SK-N-SH treated with all-trans-retinoic acid at 6 μM for 48 hours (cell line): Measurements from ENCODE around the gene DPP6.

Experiments
- ATAC-seq: fragments of 200-7000 bp; cut with Tn5 transposase; 3 replicates; pipeline ENCODE4 v1.9.1; 2020; ENCODE audit warnings: mild to moderate bottlenecking, moderate library complexity
- ARNTL ChIP-seq: fragments of 450-650 bp; formaldehyde crosslinking; IDR thresholded peaks from 2 replicates; pipeline ENCODE4 v1.5.0; 2020; ENCODE audit warnings: low read depth, mild to moderate bottlenecking, moderate library complexity, borderline replicate concordance
- BACH2 ChIP-seq: fragments of 250-450 bp; sonication (Bioruptor Pico); IDR thresholded peaks from 2 replicates; pipeline ENCODE4 v1.9.0; 2021; ENCODE audit warnings: mild to moderate bottlenecking, borderline replicate concordance
- CSDC2 ChIP-seq: fragments of 250-450 bp; sonication (Bioruptor Pico); IDR thresholded peaks from 2 replicates; pipeline ENCODE4 v1.5.0; 2020; ENCODE audit warnings: mild to moderate bottlenecking, moderate library complexity
- ESRRG ChIP-seq: fragments of 250-450 bp; sonication (Bioruptor Pico); IDR thresholded peaks from 2 replicates; pipeline ENCODE4 v1.6.1; 2021; ENCODE audit warnings: mild to moderate bottlenecking
- GLIS3 ChIP-seq: fragments of 250-450 bp; sonication (Bioruptor Pico); IDR thresholded peaks from 2 replicates; pipeline ENCODE4 v1.5.0; 2020; ENCODE audit warnings: mild to moderate bottlenecking, moderate library complexity
- ISL1 ChIP-seq: fragments of 250-450 bp; sonication (Bioruptor Pico); IDR thresholded peaks from 2 replicates; pipeline ENCODE4 v2.1.2; 2022; ENCODE audit warnings: mild to moderate bottlenecking, moderate library complexity
- OSR1 ChIP-seq: fragments of 250-450 bp; sonication (Bioruptor Pico); IDR thresholded peaks from 2 replicates; pipeline ENCODE4 v1.8.0; 2022; ENCODE audit warnings: moderate library complexity, mild to moderate bottlenecking, inconsistent platforms
- PPARA ChIP-seq: fragments of 250-450 bp; sonication (Bioruptor Pico); IDR thresholded peaks from 2 replicates; pipeline ENCODE4 v1.5.0; 2020; ENCODE audit warnings: mild to moderate bottlenecking, borderline replicate concordance
- RARB ChIP-seq: fragments of 250-450 bp; sonication (Bioruptor Pico); IDR thresholded peaks from 2 replicates; pipeline ENCODE4 v1.8.0; 2021; ENCODE audit warnings: mild to moderate bottlenecking, moderate library complexity
- SNAI2 ChIP-seq: fragments of 250-450 bp; sonication (Bioruptor Pico); IDR thresholded peaks from 2 replicates; pipeline ENCODE4 v1.5.0; 2020; ENCODE audit warnings: mild to moderate bottlenecking, moderate library complexity
- TSHZ2 ChIP-seq: fragments of 250-450 bp; sonication (Bioruptor Pico); IDR thresholded peaks from 2 replicates; pipeline ENCODE4 v1.5.0; 2020; ENCODE audit warnings: mild to moderate bottlenecking, moderate library complexity
- ZC3H10 ChIP-seq: fragments of 250-450 bp; sonication (Bioruptor Pico); IDR thresholded peaks from 2 replicates; pipeline ENCODE4 v1.5.1; 2021; ENCODE audit warnings: mild to moderate bottlenecking, moderate library complexity
- ZFP3 ChIP-seq: fragments of 250-450 bp; sonication (Bioruptor Pico); IDR thresholded peaks from 2 replicates; pipeline ENCODE4 v1.5.0; 2020; ENCODE audit warnings: mild to moderate bottlenecking, moderate library complexity
- ZFP30 ChIP-seq: fragments of 450-650 bp; formaldehyde crosslinking; IDR thresholded peaks from 2 replicates; pipeline ENCODE4 v1.5.0; 2022; ENCODE audit warnings: mild to moderate bottlenecking, moderate library complexity
- ZNF565 ChIP-seq: fragments of 450-650 bp; formaldehyde crosslinking; conservative IDR thresholded peaks from 2 replicates; pipeline ENCODE4 v1.5.0; 2020; ENCODE audit warnings: low read depth, mild to moderate bottlenecking, moderate library complexity
- ZNF70 ChIP-seq: fragments of 450-650 bp; formaldehyde crosslinking; IDR thresholded peaks from 2 replicates; pipeline ENCODE4 v1.5.0; 2020; ENCODE audit warnings: mild to moderate bottlenecking, moderate library complexity
- ZNF8 ChIP-seq: fragments of 450-650 bp; formaldehyde crosslinking; IDR thresholded peaks from 2 replicates; pipeline ENCODE4 v1.5.0; 2020; ENCODE audit warnings: mild to moderate bottlenecking, moderate library complexity
- TF ChIP-seq, protein P1 (sequence below): fragments of 250-450 bp; sonication (Bioruptor Pico); IDR thresholded peaks from 2 replicates; pipeline ENCODE4 v1.8.0; 2021; ENCODE audit warnings: low read depth, mild to moderate bottlenecking, moderate library complexity, borderline replicate concordance
- TF ChIP-seq, protein P2 (sequence below): fragments of 250-450 bp; sonication (Bioruptor Pico); IDR thresholded peaks from 2 replicates; pipeline ENCODE4 v1.5.1; 2021; ENCODE audit warnings: mild to moderate bottlenecking, moderate library complexity
- TF ChIP-seq, protein P3 (sequence below): fragments of 250-450 bp; sonication (Bioruptor Pico); IDR thresholded peaks from 2 replicates; pipeline ENCODE4 v1.5.1; 2020; ENCODE audit warnings: low read depth, mild to moderate bottlenecking, moderate library complexity
- TF ChIP-seq, protein P4 (sequence below): fragments of 250-450 bp; sonication (Bioruptor Pico); IDR thresholded peaks from 2 replicates; pipeline ENCODE4 v1.8.0; 2020; ENCODE audit warnings: mild to moderate bottlenecking, moderate library complexity, borderline replicate concordance

DPP6 gene

DNA sequence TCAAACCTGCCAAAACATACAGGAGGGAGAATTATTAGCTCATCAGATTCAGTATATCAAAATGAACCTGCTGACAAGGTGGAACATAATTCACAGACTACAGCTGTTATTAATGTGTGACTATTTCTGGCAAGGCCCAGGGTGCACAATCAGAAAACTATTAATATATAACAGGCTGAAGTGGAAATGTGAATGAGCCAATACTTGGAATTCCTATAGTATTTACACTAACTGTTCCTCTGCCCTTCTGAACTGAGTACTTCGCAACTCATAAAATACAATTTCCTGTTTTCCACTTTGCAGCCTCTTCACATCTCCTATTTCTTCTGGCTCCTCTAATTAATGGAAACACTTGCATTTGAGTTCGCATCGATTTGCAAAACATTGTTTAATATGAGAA is 330.8 kb downstream of the DPP6 start:
- no peak for ATAC-seq
- TF ChIP-seq, protein P1, sequence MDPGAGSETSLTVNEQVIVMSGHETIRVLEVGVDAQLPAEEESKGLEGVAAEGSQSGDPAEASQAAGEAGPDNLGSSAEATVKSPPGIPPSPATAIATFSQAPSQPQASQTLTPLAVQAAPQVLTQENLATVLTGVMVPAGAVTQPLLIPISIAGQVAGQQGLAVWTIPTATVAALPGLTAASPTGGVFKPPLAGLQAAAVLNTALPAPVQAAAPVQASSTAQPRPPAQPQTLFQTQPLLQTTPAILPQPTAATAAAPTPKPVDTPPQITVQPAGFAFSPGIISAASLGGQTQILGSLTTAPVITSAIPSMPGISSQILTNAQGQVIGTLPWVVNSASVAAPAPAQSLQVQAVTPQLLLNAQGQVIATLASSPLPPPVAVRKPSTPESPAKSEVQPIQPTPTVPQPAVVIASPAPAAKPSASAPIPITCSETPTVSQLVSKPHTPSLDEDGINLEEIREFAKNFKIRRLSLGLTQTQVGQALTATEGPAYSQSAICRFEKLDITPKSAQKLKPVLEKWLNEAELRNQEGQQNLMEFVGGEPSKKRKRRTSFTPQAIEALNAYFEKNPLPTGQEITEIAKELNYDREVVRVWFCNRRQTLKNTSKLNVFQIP (CRISPR knock-in tag), result no peak
- TF ChIP-seq ESRRG (no peak), ZFP30 (CRISPR knock-in tag) (no peak), PPARA (CRISPR knock-in tag) (no peak), ARNTL (CRISPR knock-in tag) (no peak), ZC3H10 (CRISPR knock-in tag) (no peak), OSR1 (CRISPR knock-in tag) (no peak), ZFP3 (CRISPR knock-in tag) (no peak), BACH2 (CRISPR knock-in tag) (no peak), TSHZ2 (CRISPR knock-in tag) (no peak), CSDC2 (no peak), RARB (CRISPR knock-in tag) (no peak), ZNF70 (CRISPR knock-in tag) (no peak), SNAI2 (CRISPR knock-in tag) (no peak)
- TF ChIP-seq, protein P2, sequence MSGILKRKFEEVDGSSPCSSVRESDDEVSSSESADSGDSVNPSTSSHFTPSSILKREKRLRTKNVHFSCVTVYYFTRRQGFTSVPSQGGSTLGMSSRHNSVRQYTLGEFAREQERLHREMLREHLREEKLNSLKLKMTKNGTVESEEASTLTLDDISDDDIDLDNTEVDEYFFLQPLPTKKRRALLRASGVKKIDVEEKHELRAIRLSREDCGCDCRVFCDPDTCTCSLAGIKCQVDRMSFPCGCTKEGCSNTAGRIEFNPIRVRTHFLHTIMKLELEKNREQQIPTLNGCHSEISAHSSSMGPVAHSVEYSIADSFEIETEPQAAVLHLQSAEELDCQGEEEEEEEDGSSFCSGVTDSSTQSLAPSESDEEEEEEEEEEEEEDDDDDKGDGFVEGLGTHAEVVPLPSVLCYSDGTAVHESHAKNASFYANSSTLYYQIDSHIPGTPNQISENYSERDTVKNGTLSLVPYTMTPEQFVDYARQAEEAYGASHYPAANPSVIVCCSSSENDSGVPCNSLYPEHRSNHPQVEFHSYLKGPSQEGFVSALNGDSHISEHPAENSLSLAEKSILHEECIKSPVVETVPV (CRISPR knock-in tag), result no peak
- TF ChIP-seq, protein P3, sequence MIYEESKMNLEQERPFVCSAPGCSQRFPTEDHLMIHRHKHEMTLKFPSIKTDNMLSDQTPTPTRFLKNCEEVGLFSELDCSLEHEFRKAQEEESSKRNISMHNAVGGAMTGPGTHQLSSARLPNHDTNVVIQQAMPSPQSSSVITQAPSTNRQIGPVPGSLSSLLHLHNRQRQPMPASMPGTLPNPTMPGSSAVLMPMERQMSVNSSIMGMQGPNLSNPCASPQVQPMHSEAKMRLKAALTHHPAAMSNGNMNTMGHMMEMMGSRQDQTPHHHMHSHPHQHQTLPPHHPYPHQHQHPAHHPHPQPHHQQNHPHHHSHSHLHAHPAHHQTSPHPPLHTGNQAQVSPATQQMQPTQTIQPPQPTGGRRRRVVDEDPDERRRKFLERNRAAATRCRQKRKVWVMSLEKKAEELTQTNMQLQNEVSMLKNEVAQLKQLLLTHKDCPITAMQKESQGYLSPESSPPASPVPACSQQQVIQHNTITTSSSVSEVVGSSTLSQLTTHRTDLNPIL, result no peak
- TF ChIP-seq, protein P4, sequence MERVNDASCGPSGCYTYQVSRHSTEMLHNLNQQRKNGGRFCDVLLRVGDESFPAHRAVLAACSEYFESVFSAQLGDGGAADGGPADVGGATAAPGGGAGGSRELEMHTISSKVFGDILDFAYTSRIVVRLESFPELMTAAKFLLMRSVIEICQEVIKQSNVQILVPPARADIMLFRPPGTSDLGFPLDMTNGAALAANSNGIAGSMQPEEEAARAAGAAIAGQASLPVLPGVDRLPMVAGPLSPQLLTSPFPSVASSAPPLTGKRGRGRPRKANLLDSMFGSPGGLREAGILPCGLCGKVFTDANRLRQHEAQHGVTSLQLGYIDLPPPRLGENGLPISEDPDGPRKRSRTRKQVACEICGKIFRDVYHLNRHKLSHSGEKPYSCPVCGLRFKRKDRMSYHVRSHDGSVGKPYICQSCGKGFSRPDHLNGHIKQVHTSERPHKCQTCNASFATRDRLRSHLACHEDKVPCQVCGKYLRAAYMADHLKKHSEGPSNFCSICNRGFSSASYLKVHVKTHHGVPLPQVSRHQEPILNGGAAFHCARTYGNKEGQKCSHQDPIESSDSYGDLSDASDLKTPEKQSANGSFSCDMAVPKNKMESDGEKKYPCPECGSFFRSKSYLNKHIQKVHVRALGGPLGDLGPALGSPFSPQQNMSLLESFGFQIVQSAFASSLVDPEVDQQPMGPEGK (CRISPR knock-in tag), result no peak

DNA sequence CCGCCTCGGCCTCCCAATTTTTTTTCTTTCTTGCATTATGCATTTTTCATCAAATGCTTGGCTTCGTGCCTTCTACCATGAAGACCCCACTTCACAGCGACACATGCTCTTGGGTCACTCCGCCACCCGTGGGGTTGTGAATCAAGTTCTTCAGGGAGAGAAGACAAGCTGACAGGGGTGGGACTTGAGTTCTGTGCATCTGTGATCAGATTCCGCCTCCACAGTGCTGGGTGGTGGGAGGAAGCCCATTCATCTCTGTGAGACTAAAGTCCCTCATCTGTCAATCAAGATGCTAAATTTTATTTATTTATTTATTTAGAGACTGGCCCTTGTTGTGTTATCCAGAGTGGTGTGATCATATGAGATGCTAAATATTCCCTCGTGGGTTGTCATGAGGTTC is 333.0 kb downstream of the DPP6 start:
- no peak for ATAC-seq

DNA sequence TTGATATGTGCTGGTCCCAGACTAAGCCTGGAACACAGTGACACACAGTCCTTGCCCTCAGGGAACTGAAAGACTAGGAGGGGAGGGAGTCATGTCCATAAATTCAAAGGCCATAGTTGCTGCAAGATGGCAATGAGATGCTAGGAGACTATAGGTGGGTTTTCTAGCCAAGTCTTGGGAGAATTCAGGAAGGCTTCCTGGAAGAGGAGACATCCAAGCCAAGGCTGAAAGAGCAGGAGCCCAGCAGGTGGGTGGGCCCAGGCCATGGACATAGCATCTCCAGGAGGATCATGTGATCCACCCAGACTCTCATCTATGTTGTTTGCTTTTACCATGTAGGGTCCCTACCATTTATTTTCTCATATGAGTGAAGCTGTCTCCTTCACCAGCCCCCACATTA is 335.1 kb downstream of the DPP6 start:
- TF ChIP-seq, protein P1 (CRISPR knock-in tag), result no peak
- TF ChIP-seq, protein P3, result no peak
- TF ChIP-seq OSR1 (CRISPR knock-in tag) (no peak), BACH2 (CRISPR knock-in tag) (no peak), SNAI2 (CRISPR knock-in tag) (no peak), GLIS3 (CRISPR knock-in tag) (no peak), ZFP3 (CRISPR knock-in tag) (no peak), ZFP30 (CRISPR knock-in tag) (no peak), ISL1 (no peak), ZNF70 (CRISPR knock-in tag) (no peak)
- TF ChIP-seq, all 23 proteins: peak for 0
- no peak for ATAC-seq

More for the DNA sequence above, 333.0 kb downstream of the DPP6 start:
- TF ChIP-seq ZNF565 (no peak), ZNF8 (no peak), RARB (CRISPR knock-in tag) (no peak)
- TF ChIP-seq, all 23 proteins: peak for 0
